HG03139 (cell line): ENCODE results near the gene CPNE1.

Source experiments
- ATAC-seq: cut with Tn5 transposase; IDR thresholded peaks from one replicate; pipeline ENCODE4 v1.9.1; 2021; ENCODE audit not compliant: unreplicated experiment

Gene CPNE1

GRCh38 chr20:35621560-35621946 lies 43.1 kb downstream of the CPNE1 start:
- ATAC-seq: no peak

- no peak for ATAC-seq
These were observed 43.7 kb downstream of the CPNE1 start for GRCh38 chr20:35620818-35621559.

GRCh38 chr20:35619196-35620095 lies 45.3 kb downstream of the CPNE1 start:
- peak; percentile 27 for ATAC-seq

GRCh38 chr20:35618263-35619131 lies 46.2 kb downstream of the CPNE1 start:
- ATAC-seq: no peak

- ATAC-seq: peak; percentile 25
These were observed 47.1 kb downstream of the CPNE1 start for GRCh38 chr20:35617397-35618262.

- ATAC-seq: no peak
These were observed 48.0 kb downstream of the CPNE1 start for GRCh38 chr20:35616465-35617396.

GRCh38 chr20:35615667-35616464 lies 48.8 kb downstream of the CPNE1 start, which contains the start of gene SPAG4:
Gene SPAG4, plus strand, starts transcription at chr20:35615829. Its CDS starts 175 bp downstream, at chr20:35616004.
- peak; percentile 60 for ATAC-seq

- ATAC-seq: no peak
These were observed 53.2 kb downstream of the CPNE1 start for GRCh38 chr20:35611482-35611881.

- no peak for ATAC-seq
These were observed 53.8 kb downstream of the CPNE1 start for GRCh38 chr20:35610833-35611427.

GRCh38 chr20:35607003-35607735 lies 57.5 kb downstream of the CPNE1 start:
- ATAC-seq: no peak

GRCh38 chr20:35606127-35606526 lies 58.6 kb downstream of the CPNE1 start:
- no peak for ATAC-seq

GRCh38 chr20:35604449-35604747 lies 60.3 kb downstream of the CPNE1 start:
- no peak for ATAC-seq

GRCh38 chr20:35603695-35604448 lies 60.8 kb downstream of the CPNE1 start:
- ATAC-seq: no peak

- no peak for ATAC-seq
These were observed 61.7 kb downstream of the CPNE1 start for GRCh38 chr20:35602851-35603495.

GRCh38 chr20:35601990-35602389 lies 62.7 kb downstream of the CPNE1 start:
- no peak for ATAC-seq
